ENCODE results near the gene SLC4A3. TPM values are rescaled to one million over a fixed set of nuclear protein-coding genes. Genes with fewer than 3 reads are reported as not detected.
"Not testable (repeated sequence)": the region's sequence is repeated elsewhere in the genome, so short reads cannot be mapped to it uniquely, and the experiment has no call there.

Gene SLC4A3
- total RNA-seq, 1 experiment from 2014 or later = 4.0 TPM

- Histone ChIP-seq H3K27ac (no peak overlapping the region), H3K36me3 (no peaks in the 10 kb centered on the region), H3K9me3 (replicated peaks) (no peaks in the 10 kb centered on the region), H3K4me3 (no peak overlapping the region), H3K27me3 (replicated peaks) (no peaks in the 10 kb centered on the region), H3K4me1 (replicated peaks) (peaks cover 33% of the 10 kb centered on the region)
- peak; percentile 83 to 96 for DNase-seq (ENCODE audit: low read depth in 1 of 2, low spot score in 2 of 2)
These were observed 15.1 kb downstream of the SLC4A3 start for GRCh38 chr2:219642465-219643083.

- H3K27me3 ChIP-seq (replicated peaks) = no peaks in the 10 kb centered on the region
- H3K4me3 ChIP-seq = no peak overlapping the region
- H3K36me3 ChIP-seq = no peaks in the 10 kb centered on the region
- H3K9me3 ChIP-seq (replicated peaks) = no peaks in the 10 kb centered on the region
- H3K4me1 ChIP-seq (replicated peaks) = peaks cover 33% of the 10 kb centered on the region
- H3K27ac ChIP-seq = no peak overlapping the region
- DNase-seq (ENCODE audit: low read depth in 1 of 2, low spot score in 2 of 2) = no peak
These were observed 15.6 kb downstream of the SLC4A3 start for GRCh38 chr2:219643084-219643473.

GRCh38 chr2:219643788-219644398, 16.5 kb downstream of the SLC4A3 start:
- H3K4me3 ChIP-seq = no peak overlapping the region
- no peaks in the 10 kb centered on the region for H3K36me3 ChIP-seq
- H3K27ac ChIP-seq = no peak overlapping the region
- H3K27me3 ChIP-seq (replicated peaks) = no peaks in the 10 kb centered on the region
- H3K4me1 ChIP-seq (replicated peaks) = peaks cover 33% of the 10 kb centered on the region
- H3K9me3 ChIP-seq (replicated peaks) = no peaks in the 10 kb centered on the region
- DNase-seq (ENCODE audit: low read depth in 1 of 2, low spot score in 2 of 2) = no peak

- peak overlapping the region; percentile 0; the same call in 1 of the 2 replicates for H3K27ac ChIP-seq
- no peak overlapping the region for H3K4me3 ChIP-seq
- no peak for DNase-seq (ENCODE audit: low read depth in 1 of 2, low spot score in 2 of 2)
These were observed 17.5 kb downstream of the SLC4A3 start for GRCh38 chr2:219644801-219645480.

GRCh38 chr2:219645631-219646527, 18.4 kb downstream of the SLC4A3 start:
- peak; percentile 63 to 72 for DNase-seq (ENCODE audit: low read depth in 1 of 2, low spot score in 2 of 2)
- Histone ChIP-seq H3K4me3 (no peak overlapping the region), H3K27ac (peak overlapping the region; percentile 0), H3K9me3 (replicated peaks) (no peaks in the 10 kb centered on the region), H3K4me1 (replicated peaks) (peaks cover 33% of the 10 kb centered on the region), H3K36me3 (no peaks in the 10 kb centered on the region), H3K27me3 (replicated peaks) (no peaks in the 10 kb centered on the region)

More at GRCh38 chr2:219644801-219645480, 17.5 kb downstream of the SLC4A3 start:
- H3K36me3 ChIP-seq = no peaks in the 10 kb centered on the region
- no peaks in the 10 kb centered on the region for H3K27me3 ChIP-seq (replicated peaks)
- peaks cover 33% of the 10 kb centered on the region for H3K4me1 ChIP-seq (replicated peaks)
- H3K9me3 ChIP-seq (replicated peaks) = no peaks in the 10 kb centered on the region

GRCh38 chr2:219648176-219648575, 20.7 kb downstream of the SLC4A3 start:
- no peak overlapping the region for H3K4me3 ChIP-seq
- no peak overlapping the region for H3K27ac ChIP-seq
- no peaks in the 10 kb centered on the region for H3K9me3 ChIP-seq (replicated peaks)
- H3K4me1 ChIP-seq (replicated peaks) = peaks cover 22% of the 10 kb centered on the region
- no peaks in the 10 kb centered on the region for H3K27me3 ChIP-seq (replicated peaks)
- H3K36me3 ChIP-seq = no peaks in the 10 kb centered on the region
- no peak for DNase-seq (ENCODE audit: low read depth in 1 of 2, low spot score in 2 of 2)

GRCh38 chr2:219648963-219649362, 21.5 kb downstream of the SLC4A3 start:
- no peak overlapping the region for H3K27ac ChIP-seq
- peaks cover 20% of the 10 kb centered on the region for H3K4me1 ChIP-seq (replicated peaks)
- DNase-seq (ENCODE audit: low read depth in 1 of 2, low spot score in 2 of 2) = no peak
- no peaks in the 10 kb centered on the region for H3K9me3 ChIP-seq (replicated peaks)
- H3K4me3 ChIP-seq = no peak overlapping the region
- H3K27me3 ChIP-seq (replicated peaks) = no peaks in the 10 kb centered on the region
- H3K36me3 ChIP-seq = no peaks in the 10 kb centered on the region

- H3K36me3 ChIP-seq = no peaks in the 10 kb centered on the region
- no peaks in the 10 kb centered on the region for H3K9me3 ChIP-seq (replicated peaks)
- H3K27ac ChIP-seq = no peak overlapping the region
- peaks cover 8% of the 10 kb centered on the region for H3K4me1 ChIP-seq (replicated peaks)
- DNase-seq (ENCODE audit: low read depth in 1 of 2, low spot score in 2 of 2) = peak in 1 of 2 experiments; percentile 25
- H3K27me3 ChIP-seq (replicated peaks) = no peaks in the 10 kb centered on the region
- H3K4me3 ChIP-seq = no peak overlapping the region
These were observed 23.2 kb downstream of the SLC4A3 start for GRCh38 chr2:219650426-219651248.

GRCh38 chr2:219651656-219652055, 24.2 kb downstream of the SLC4A3 start:
- H3K4me1 ChIP-seq (replicated peaks); H3K27me3 ChIP-seq (replicated peaks); H3K4me3 ChIP-seq; H3K36me3 ChIP-seq; H3K9me3 ChIP-seq (replicated peaks); H3K27ac ChIP-seq: not testable (repeated sequence)
- DNase-seq (ENCODE audit: low read depth in 1 of 2, low spot score in 2 of 2) = peak in 1 of 2 experiments; percentile 33

- H3K27me3 ChIP-seq (replicated peaks) = no peaks in the 10 kb centered on the region
- peak in 1 of 2 experiments; percentile 74 for DNase-seq (ENCODE audit: low read depth in 1 of 2, low spot score in 2 of 2)
- no peak overlapping the region for H3K4me3 ChIP-seq
- peaks cover 3% of the 10 kb centered on the region; the same call in 1 of the 2 replicates for H3K9me3 ChIP-seq (replicated peaks)
- peak overlapping the region; percentile 31; the same call in 1 of the 2 replicates for H3K27ac ChIP-seq
- H3K4me1 ChIP-seq (replicated peaks) = peaks cover 7% of the 10 kb centered on the region; the same call in 1 of the 2 replicates
- no peaks in the 10 kb centered on the region for H3K36me3 ChIP-seq
These were observed 29.1 kb downstream of the SLC4A3 start for GRCh38 chr2:219656526-219656925.

- no peak for DNase-seq (ENCODE audit: low read depth in 1 of 2, low spot score in 2 of 2)
- H3K27me3 ChIP-seq (replicated peaks) = no peaks in the 10 kb centered on the region
- H3K9me3 ChIP-seq (replicated peaks) = peaks cover 10% of the 10 kb centered on the region; the same call in 1 of the 2 replicates
- H3K27ac ChIP-seq = no peak overlapping the region
- H3K36me3 ChIP-seq = no peaks in the 10 kb centered on the region
- no peak overlapping the region for H3K4me3 ChIP-seq
- peaks cover 7% of the 10 kb centered on the region; the same call in 1 of the 2 replicates for H3K4me1 ChIP-seq (replicated peaks)
These were observed 30.9 kb downstream of the SLC4A3 start for GRCh38 chr2:219658196-219658846.

- Histone ChIP-seq H3K36me3 (no peaks in the 10 kb centered on the region), H3K4me3 (no peak overlapping the region), H3K27ac (no peak overlapping the region), H3K27me3 (replicated peaks) (no peaks in the 10 kb centered on the region), H3K9me3 (replicated peaks) (peaks cover 10% of the 10 kb centered on the region; the same call in 1 of the 2 replicates), H3K4me1 (replicated peaks) (peaks cover 7% of the 10 kb centered on the region; the same call in 1 of the 2 replicates)
- no peak for DNase-seq (ENCODE audit: low read depth in 1 of 2, low spot score in 2 of 2)
These were observed 31.4 kb downstream of the SLC4A3 start for GRCh38 chr2:219658874-219659273.

Measured in SJSA1 (cell line).